HG03064 (cell line): ENCODE data around the gene RPUSD3.
"Not testable (repeated sequence)": the region's sequence is repeated elsewhere in the genome, so short reads cannot be mapped to it uniquely, and the experiment has no call there.

Experiments used
- ATAC-seq: cut with Tn5 transposase; IDR thresholded peaks from one replicate; pipeline ENCODE4 v1.9.1; 2021; ENCODE audit warnings: low read depth; ENCODE audit not compliant: unreplicated experiment

The RPUSD3 gene

GRCh38 chr3:9866639-9867038 is 22.8 kb upstream of the RPUSD3 start:
- ATAC-seq = no peak

GRCh38 chr3:9865125-9865637 is 21.4 kb upstream of the RPUSD3 start:
- not testable (repeated sequence) for ATAC-seq

- no peak for ATAC-seq
These were observed 20.6 kb upstream of the RPUSD3 start for GRCh38 chr3:9864200-9864927.

GRCh38 chr3:9863058-9863772 is 19.4 kb upstream of the RPUSD3 start:
- no peak for ATAC-seq

- ATAC-seq = no peak
These were observed 18.7 kb upstream of the RPUSD3 start for GRCh38 chr3:9862391-9863057.

GRCh38 chr3:9861626-9862130 is 17.9 kb upstream of the RPUSD3 start:
- no peak for ATAC-seq

GRCh38 chr3:9861201-9861600 is 17.4 kb upstream of the RPUSD3 start:
- ATAC-seq = no peak

GRCh38 chr3:9859530-9860025 is 15.8 kb upstream of the RPUSD3 start:
- ATAC-seq = no peak

- no peak for ATAC-seq
These were observed 11.8 kb upstream of the RPUSD3 start for GRCh38 chr3:9855594-9855993.

- ATAC-seq = not testable (repeated sequence)
These were observed 10.6 kb upstream of the RPUSD3 start for GRCh38 chr3:9854291-9854940.

- ATAC-seq = no peak
These were observed 8.7 kb upstream of the RPUSD3 start for GRCh38 chr3:9852528-9852927.

- ATAC-seq = not testable (repeated sequence)
These were observed 8.1 kb upstream of the RPUSD3 start for GRCh38 chr3:9851926-9852325.

GRCh38 chr3:9851383-9851782 is 7.6 kb upstream of the RPUSD3 start:
- not testable (repeated sequence) for ATAC-seq

GRCh38 chr3:9848860-9849259 is 5.1 kb upstream of the RPUSD3 start:
- not testable (repeated sequence) for ATAC-seq

GRCh38 chr3:9847870-9848269 is 4.1 kb upstream of the RPUSD3 start:
- not testable (repeated sequence) for ATAC-seq

- ATAC-seq = no peak
These were observed 3.2 kb upstream of the RPUSD3 start for GRCh38 chr3:9846931-9847488.

GRCh38 chr3:9846231-9846630 is 2.4 kb upstream of the RPUSD3 start:
- ATAC-seq = no peak

- no peak for ATAC-seq
These were observed 2.8 kb downstream of the RPUSD3 start for GRCh38 chr3:9841015-9841414.

GRCh38 chr3:9838856-9839255 is 5.0 kb downstream of the RPUSD3 start:
- ATAC-seq = no peak
